ENCODE data around the gene CDK16. TPM values are rescaled to one million over a fixed set of nuclear protein-coding genes. Genes with fewer than 3 reads are reported as not detected.

CDK16 gene
- total RNA-seq, 1 experiment from 2014 or later, result 134 TPM

- in situ Hi-C loops (cut with HindIII; ENCODE audit: low pct_unique_long_range_greater_than_20kb, low sequenced_read_pairs) (no loop called here), intact Hi-C loops (cut with micrococcal nuclease; ENCODE audit: unreplicated experiment) (no loop called here)
- no TSS peak for BruUV-seq (replicated peaks)
- H3K4me3 ChIP-seq (ENCODE audit: low read depth in 2 of 2, low read length in 2 of 2), result no peak overlapping the region
- no peaks in the 10 kb centered on the region for H3K9me3 ChIP-seq (ENCODE audit: control insufficient read depth, insufficient read depth, low read depth, low read length)
- peaks cover 5% of the 10 kb centered on the region for H3K36me3 ChIP-seq (ENCODE audit: control insufficient read depth, insufficient read depth, low read length)
- DNase-seq (ENCODE audit: low read depth, low spot score) (no peak), ATAC-seq (no peak)
- no peak overlapping the region for H3K27ac ChIP-seq (ENCODE audit: low read length)
- no peak for TF ChIP-seq SIN3A (IDR thresholded peaks at IDR 0.05; ENCODE audit: borderline replicate concordance, insufficient read depth, low read depth, low read length)
- no peak for TF ChIP-seq TCF7L2 (IDR thresholded peaks at IDR 0.05; ENCODE audit: low read depth, low read length)
- TF ChIP-seq REST (IDR thresholded peaks at IDR 0.05; ENCODE audit: insufficient read depth in 1 of 2, low read depth in 2 of 2, low read length in 1 of 2), result no peak
- no peak for TF ChIP-seq POLR2AphosphoS5 (IDR thresholded peaks at IDR 0.05; ENCODE audit: low read depth, low read length)
- ChIA-PET POLR2A (no interaction called here), CTCF (no interaction called here)
- H3K27me3 ChIP-seq (ENCODE audit: control insufficient read depth, insufficient read depth, low read length), result no peaks in the 10 kb centered on the region
- no peaks in the 10 kb centered on the region for H3K4me1 ChIP-seq (ENCODE audit: control insufficient read depth, insufficient read depth, low read length)
Measured at GRCh38 chrX:47178337-47178736, 40.1 kb upstream of the CDK16 start.

- H3K4me1 ChIP-seq (ENCODE audit: control insufficient read depth, insufficient read depth, low read length), result no peaks in the 10 kb centered on the region
- H3K27me3 ChIP-seq (ENCODE audit: control insufficient read depth, insufficient read depth, low read length), result no peaks in the 10 kb centered on the region
- H3K9me3 ChIP-seq (ENCODE audit: control insufficient read depth, insufficient read depth, low read depth, low read length), result no peaks in the 10 kb centered on the region
- CTCF ChIA-PET, result no interaction called here
- in situ Hi-C loops (cut with HindIII; ENCODE audit: low pct_unique_long_range_greater_than_20kb, low sequenced_read_pairs), result no loop called here
- no TSS peak for BruUV-seq (replicated peaks)
- DNase-seq (ENCODE audit: low read depth, low spot score) (no peak), ATAC-seq (peak; percentile 56; the same call in 1 of the 2 replicates)
- H3K27ac ChIP-seq (ENCODE audit: low read length), result no peak overlapping the region
- peaks cover 5% of the 10 kb centered on the region for H3K36me3 ChIP-seq (ENCODE audit: control insufficient read depth, insufficient read depth, low read length)
- TF ChIP-seq TCF7L2 (IDR thresholded peaks at IDR 0.05; ENCODE audit: low read depth, low read length), result no peak
- no peak for TF ChIP-seq SIN3A (IDR thresholded peaks at IDR 0.05; ENCODE audit: borderline replicate concordance, insufficient read depth, low read depth, low read length)
- TF ChIP-seq REST (IDR thresholded peaks at IDR 0.05; ENCODE audit: insufficient read depth in 1 of 2, low read depth in 2 of 2, low read length in 1 of 2), result no peak
- TF ChIP-seq POLR2AphosphoS5 (IDR thresholded peaks at IDR 0.05; ENCODE audit: low read depth, low read length), result no peak
- TF ChIP-seq CTCF (IDR thresholded peaks at IDR 0.05), result no peak
- POLR2A ChIA-PET, result no interaction called here
- intact Hi-C loops (cut with micrococcal nuclease; ENCODE audit: unreplicated experiment), result no loop called here
- no peak overlapping the region for H3K4me3 ChIP-seq (ENCODE audit: low read depth in 2 of 2, low read length in 2 of 2)
Measured at GRCh38 chrX:47179221-47179927, 39.1 kb upstream of the CDK16 start.

Data from Panc1 (cell line).